DOHH2 (cell line): ENCODE measurements around the gene DLD.

Source experiments
- CTCF ChIP-seq: fragments of 200-600 bp; sonication (generic); IDR thresholded peaks from one replicate; pipeline ENCODE4 v1.5.1; 2014; ENCODE audit warnings: antibody characterized with exemption, mild to moderate bottlenecking, low read depth, low read length; ENCODE audit not compliant: poor library complexity, severe bottlenecking
- EZH2phosphoT487 ChIP-seq: fragments of 200-600 bp; sonication (generic); IDR thresholded peaks from 2 replicates; pipeline ENCODE4 v1.6.1; 2017; ENCODE audit warnings: borderline replicate concordance, mild to moderate bottlenecking, antibody characterized with exemption, low read length, moderate library complexity, mixed read lengths

GRCh38 chr7:107854989-107855388, 36.0 kb upstream of the DLD start:
- no peak for TF ChIP-seq CTCF
- no peak for TF ChIP-seq EZH2phosphoT487
